Kidney (tissue), 14 donors: ENCODE results near the gene LGR5. TPM values are rescaled to one million over a fixed set of nuclear protein-coding genes. Genes with fewer than 3 reads are reported as not detected.

Experiments used
- DNase-seq, 5 donors: peaks; one replicate each; pipeline ENCODE4 v3.0.0-alpha.2; 2013 to 2020
- FAIRE-seq: peaks from 2 replicates; lab custom pipeline; 2012; peaks lifted over from hg19 to GRCh38; lab: Jason Lieb, UNC
- H3K27ac ChIP-seq, 2 donors: one replicate each; pipeline ENCODE4 v1.7.0; 2013; ENCODE audit warnings: low read depth in 2 of 2, low read length in 2 of 2, inconsistent platforms in 1 of 2
- H3K27me3 ChIP-seq: one replicate; pipeline ENCODE4 v1.7.1; 2013; ENCODE audit warnings: low read length, inconsistent platforms; ENCODE audit not compliant: control insufficient read depth, insufficient read depth
- H3K36me3 ChIP-seq, 3 donors: one replicate each; pipeline versions ENCODE4 v1.7.0 to v1.7.1; 2013; ENCODE audit warnings: low read length in 3 of 3, control low read depth in 1 of 3, inconsistent platforms in 1 of 3; ENCODE audit not compliant: insufficient read depth in 3 of 3, control insufficient read depth in 2 of 3
- H3K4me1 ChIP-seq, 3 donors: one replicate each; pipeline versions ENCODE4 v1.7.0 to v1.7.1; 2013; ENCODE audit warnings: low read length in 3 of 3, inconsistent platforms in 1 of 3, low read depth in 1 of 3; ENCODE audit not compliant: control insufficient read depth in 2 of 3, insufficient read depth in 2 of 3
- H3K4me3 ChIP-seq, 3 donors: one replicate each; pipeline versions ENCODE4 v1.7.0 to v1.8.1; 2013; ENCODE audit warnings: low read length in 3 of 3, control low read depth in 1 of 3, inconsistent platforms in 1 of 3
- H3K9ac ChIP-seq, 3 donors: one replicate each; pipeline versions ENCODE4 v1.7.0 to v1.7.1; 2013; ENCODE audit warnings: low read length in 3 of 3, control low read depth in 1 of 3, inconsistent platforms in 1 of 3
- H3K9me3 ChIP-seq, 3 donors: one replicate each; pipeline versions ENCODE4 v1.7.0 to v1.7.1; 2013; ENCODE audit warnings: low read length in 3 of 3, control low read depth in 1 of 3, inconsistent platforms in 1 of 3; ENCODE audit not compliant: control insufficient read depth in 2 of 3, insufficient read depth in 1 of 3
- CTCF ChIP-seq: IDR thresholded peaks from 3 replicates; pipeline ENCODE4 v1.5.1; 2012; ENCODE audit warnings: mild to moderate bottlenecking, moderate library complexity, borderline replicate concordance; ENCODE audit not compliant: insufficient read depth; ENCODE audit errors: extremely low read depth
- intact Hi-C: fragments of 100-400 bp; cut with DNase I; formaldehyde crosslinking; loops from one replicate; pipeline ENCODE4 v1.11.1; 2022
- polyA plus RNA-seq: library from polyadenylated mRNA; stranded (reverse); fragments of 350-450 nt; fragmentation: Illumina TruSeq; extraction: RNeasy Lipid Tissue Mini Kit (QIAGEN cat#74804); gene quantifications from one replicate; pipeline ENCODE4 v1.2.3, GENCODE V29; 2014; ENCODE audit warnings: low read depth, low replicate concordance; ENCODE audit not compliant: insufficient read depth
- total RNA-seq: library from RNA; stranded (reverse); fragmentation: NEBNext Ultra II Directional; extraction: Animal tissue kit (Norgen Biotek cat#: 25700); gene quantifications from one replicate; pipeline ENCODE4 v1.2.1, GENCODE V29; 2021
- donor health status: control.
- donor health status: control.
- donor health status: control.
- donor health status: control.
- donor health status: control.
- donor health status: DM: yes; HTN: yes; CAD: no.
- donor health status: Normal renal cell carcinoma (clear cell type).

LGR5 gene
- total and polyA plus RNA-seq, 2 donors from 2014 or later, result 0.19 TPM; not detected in 1

GRCh38 chr12:71548893-71549292 lies 109.3 kb downstream of the LGR5 start:
- FAIRE-seq (no peak), DNase-seq (no peak)
- Histone ChIP-seq H3K9ac (no peak overlapping the region), H3K36me3 (no peaks in the 10 kb centered on the region), H3K27me3 (no peaks in the 10 kb centered on the region), H3K4me1 (no peaks in the 10 kb centered on the region), H3K4me3 (no peak overlapping the region), H3K9me3 (no peaks in the 10 kb centered on the region), H3K27ac (no peak overlapping the region)
- intact Hi-C loops, result no loop called here
- TF ChIP-seq CTCF, result no peak

GRCh38 chr12:71551529-71551928 lies 111.9 kb downstream of the LGR5 start:
- DNase-seq (peak in 2 of 5 donors; percentile 33 to 58), FAIRE-seq (no peak)
- Histone ChIP-seq H3K4me3 (no peak overlapping the region), H3K27me3 (no peaks in the 10 kb centered on the region), H3K36me3 (no peaks in the 10 kb centered on the region), H3K4me1 (no peaks in the 10 kb centered on the region), H3K9ac (no peak overlapping the region), H3K27ac (no peak overlapping the region), H3K9me3 (no peaks in the 10 kb centered on the region)
- TF ChIP-seq CTCF, result peak; percentile 13
- intact Hi-C loops, result no loop called here

- TF ChIP-seq CTCF, result no peak
- peak in 1 of 5 donors; percentile 14 for DNase-seq
- no peaks in the 10 kb centered on the region for H3K27me3 ChIP-seq
- H3K9me3 ChIP-seq, result no peaks in the 10 kb centered on the region
- no peak for FAIRE-seq
- H3K36me3 ChIP-seq, result no peaks in the 10 kb centered on the region
- H3K27ac ChIP-seq, result no peak overlapping the region
- intact Hi-C loops, result no loop called here
- H3K4me1 ChIP-seq, result no peaks in the 10 kb centered on the region
- no peak overlapping the region for H3K4me3 ChIP-seq
- no peak overlapping the region for H3K9ac ChIP-seq
These were observed 113.3 kb downstream of the LGR5 start for GRCh38 chr12:71552728-71553501.
